GM12878 (cell line): Measurements from ENCODE around the gene ABHD17A. TPM values are rescaled to one million over a fixed set of nuclear protein-coding genes. Genes with fewer than 3 reads are reported as not detected.

ENCODE experiments used
- ATAC-seq: fragments of 200-7000 bp; cut with Tn5 transposase; 3 replicates; pipeline ENCODE4 v1.9.1; 2020; ENCODE audit warnings: mild to moderate bottlenecking, moderate library complexity
- BruUV-seq: library from RNA; stranded (reverse); fragments of 400-500 nt; replicated peaks from 2 replicates; lab custom pipeline; 2021; lab: Mats Ljungman, UMichigan
- CTCF ChIA-PET: fragments of 300-600 bp; sonication (Branson Sonifier 250); formaldehyde crosslinking; extraction: SDS; loops from one replicate; lab custom pipeline; 2021; ENCODE audit warnings: inconsistent platforms; lab: Yijun Ruan, JAX
- POLR2A ChIA-PET: fragments of 350-600 bp; formaldehyde crosslinking; extraction: SDS; loops from one replicate; lab custom pipeline; 2021; ENCODE audit warnings: inconsistent platforms; lab: Charles Lee
- RAD21 ChIA-PET: fragments of 300-600 bp; sonication (Branson Sonifier 250); formaldehyde crosslinking; loops from one replicate; lab custom pipeline; 2023; ENCODE audit warnings: antibody characterized with exemption; ENCODE audit not compliant: unreplicated experiment; lab: Charles Lee
- SMC1A ChIA-PET: fragments of 300-600 bp; sonication (Branson Sonifier 250); formaldehyde crosslinking; loops from one replicate; lab custom pipeline; 2023; ENCODE audit not compliant: unreplicated experiment, uncharacterized antibody; lab: Charles Lee
- DNase-seq: peaks from one replicate; pipeline ENCODE4 v3.0.0-alpha.2; 2011; ENCODE audit warnings: low read depth, low spot score
- FAIRE-seq: peaks from 3 replicates; lab custom pipeline; 2011; peaks lifted over from hg19 to GRCh38; lab: Jason Lieb, UNC
- H2AFZ ChIP-seq: 2 replicates; pipeline ENCODE4 v1.6.0; 2011; ENCODE audit warnings: low read depth, low read length, control low read depth; ENCODE audit not compliant: control insufficient read depth
- H3K27ac ChIP-seq: 2 replicates; pipeline ENCODE4 v1.5.1; 2011; ENCODE audit warnings: control low read depth; ENCODE audit not compliant: control insufficient read depth, insufficient read depth
- H3K27me3 ChIP-seq, 2 experiments: replicated peaks in 1 of 2; 2 replicates each; pipeline versions ENCODE4 v1.6.0 to v1.6.1; 2011; ENCODE audit warnings: low read length in 1 of 2; ENCODE audit not compliant: control insufficient read depth in 2 of 2, insufficient read depth in 2 of 2
- H3K36me3 ChIP-seq, 2 experiments: 2 replicates each; pipeline ENCODE4 v1.5.1; 2011; ENCODE audit warnings: low read length in 1 of 2; ENCODE audit not compliant: control insufficient read depth in 2 of 2, insufficient read depth in 2 of 2
- H3K4me1 ChIP-seq: 2 replicates; pipeline ENCODE4 v1.6.1; 2011; ENCODE audit warnings: mild to moderate bottlenecking, low read length, moderate library complexity, mixed read lengths; ENCODE audit not compliant: control insufficient read depth, insufficient read depth
- H3K4me2 ChIP-seq: 2 replicates; pipeline ENCODE4 v1.6.0; 2011; ENCODE audit warnings: control low read depth; ENCODE audit not compliant: control insufficient read depth, insufficient read depth
- H3K4me3 ChIP-seq: fragments of 200-600 bp; sonication (generic); 2 replicates; pipeline ENCODE4 v1.5.1; 2016
- H3K79me2 ChIP-seq: 2 replicates; pipeline ENCODE4 v1.6.0; 2011; ENCODE audit warnings: low read length; ENCODE audit not compliant: control insufficient read depth, insufficient read depth
- H3K9ac ChIP-seq: 2 replicates; pipeline ENCODE4 v1.8.0; 2011; ENCODE audit warnings: low read length, control low read depth, mixed read lengths; ENCODE audit not compliant: control insufficient read depth, insufficient read depth
- H3K9me3 ChIP-seq: replicated peaks from 3 replicates; pipeline ENCODE4 v1.5.1; 2011; ENCODE audit warnings: mild to moderate bottlenecking, low read length; ENCODE audit not compliant: control insufficient read depth, insufficient read depth
- H4K20me1 ChIP-seq: 2 replicates; pipeline ENCODE4 v1.6.0; 2011; ENCODE audit not compliant: control insufficient read depth, insufficient read depth
- ATF7 ChIP-seq: fragments of 450-650 bp; IDR thresholded peaks from 2 replicates; pipeline ENCODE4 v1.6.1; 2016; ENCODE audit warnings: low read depth, mild to moderate bottlenecking
- BRCA1 ChIP-seq: IDR thresholded peaks from 2 replicates; pipeline ENCODE4 v1.6.1; 2011; ENCODE audit warnings: low read depth, low read length, improper control_type of control experiment
- CREM ChIP-seq: IDR thresholded peaks from 2 replicates; pipeline ENCODE4 v1.6.1; 2014; ENCODE audit warnings: antibody characterized with exemption, low read depth
- EED ChIP-seq: sonication (generic); IDR thresholded peaks from 2 replicates; pipeline ENCODE4 v1.6.1; 2016; ENCODE audit warnings: antibody characterized with exemption, low read depth
- FOXM1 ChIP-seq: IDR thresholded peaks from 2 replicates; pipeline ENCODE4 v1.6.1; 2012; ENCODE audit warnings: low read depth, mild to moderate bottlenecking, inconsistent platforms, low read length, moderate library complexity
- HDAC6 ChIP-seq: fragments of 200-600 bp; sonication (generic); IDR thresholded peaks from one replicate; pipeline ENCODE4 v1.8.0; 2017; ENCODE audit warnings: antibody characterized with exemption; ENCODE audit not compliant: unreplicated experiment
- JUNB ChIP-seq: IDR thresholded peaks from 2 replicates; pipeline ENCODE4 v1.6.1; 2016; ENCODE audit warnings: antibody characterized with exemption, mild to moderate bottlenecking
- MXI1 ChIP-seq: fragments of 150-350 bp; IDR thresholded peaks from 2 replicates; pipeline ENCODE4 v1.6.1; 2011; ENCODE audit warnings: low read depth, mild to moderate bottlenecking, inconsistent platforms, low read length, improper control_type of control experiment
- NFYB ChIP-seq: IDR thresholded peaks from 2 replicates; pipeline ENCODE4 v1.6.1; 2011; ENCODE audit warnings: low read depth, mild to moderate bottlenecking, low read length, improper control_type of control experiment, moderate library complexity; ENCODE audit not compliant: insufficient read depth
- NR2F1 ChIP-seq: fragments of 450-650 bp; conservative IDR thresholded peaks from 2 replicates; pipeline ENCODE4 v1.6.1; 2017; ENCODE audit warnings: mild to moderate bottlenecking
- NRF1 ChIP-seq: conservative IDR thresholded peaks from 2 replicates; pipeline ENCODE4 v1.6.1; 2011; ENCODE audit warnings: mild to moderate bottlenecking, low read depth, low read length, improper control_type of control experiment
- PAX5 ChIP-seq: IDR thresholded peaks from 2 replicates; pipeline ENCODE4 v1.6.1; 2011; ENCODE audit warnings: low read depth, low read length, borderline replicate concordance
- TBL1XR1 ChIP-seq: IDR thresholded peaks from 2 replicates; pipeline ENCODE4 v1.6.1; 2012; ENCODE audit warnings: low read depth, low read length, improper control_type of control experiment
- YY1 ChIP-seq: IDR thresholded peaks from 2 replicates; pipeline ENCODE4 v1.6.1; 2011; ENCODE audit warnings: low read depth, mild to moderate bottlenecking, low read length
- ZNF384 ChIP-seq: IDR thresholded peaks from 2 replicates; pipeline ENCODE4 v1.6.1; 2012; ENCODE audit warnings: low read depth, mild to moderate bottlenecking, low read length, improper control_type of control experiment, borderline replicate concordance
- WGBS: methylation state at CpG from one replicate; pipeline ENCODE4 v1.1.6; 2016; ENCODE audit warnings: low lambda C conversion rate; ENCODE audit not compliant: insufficient replicate concordance, insufficient coverage; ENCODE audit errors: missing lambda C conversion rate; 5-methylcytosine and 5-hydroxymethylcytosine counted together
- in situ Hi-C: fragments of 300-500 bp; cut with MboI; formaldehyde crosslinking; loops from 9 replicates; pipeline ENCODE4 v1.14.3; 2018; ENCODE audit warnings: mixed read lengths
- intact Hi-C: fragments of 100-400 bp; cut with micrococcal nuclease; formaldehyde crosslinking; loops from one replicate; pipeline ENCODE4 v1.14.2; 2022; ENCODE audit not compliant: unreplicated experiment
- polyA plus RNA-seq, 11 experiments: library from polyadenylated mRNA; depleted of rRNA in 4 of 11; unstranded in 6 of 11; stranded (reverse) in 5 of 11; fragments of >200 nt; fragmentation: Nextera tagmentation in 4 of 11; fragmentation: Illumina TruSeq in 1 of 11; extraction: Ambion mirVana in 4 of 11; extraction: Trizol in 1 of 11; gene quantifications; 1 replicate in 1 of 11; 2 replicates in 10 of 11; pipeline versions ENCODE4 v1.2.1 to v1.2.3, GENCODE V29; 2011 to 2016; ENCODE audit warnings: inconsistent platforms in 2 of 11, missing spikeins in 2 of 11, low read depth in 1 of 11
- total RNA-seq, 4 experiments: library from RNA; depleted of rRNA in 3 of 4; stranded (reverse); fragments of >200 nt in 3 of 4; fragmentation: Illumina TruSeq in 1 of 4; extraction: Trizol in 1 of 4; gene quantifications; 2 replicates each; pipeline versions ENCODE4 v1.2.1 to v1.2.3, GENCODE V29; 2013 to 2021
- TF ChIP-seq, protein P1 (sequence below): fragments of 450-650 bp; IDR thresholded peaks from 2 replicates; pipeline ENCODE4 v1.6.1; 2017; ENCODE audit warnings: mild to moderate bottlenecking, moderate library complexity
- TF ChIP-seq, protein P2 (sequence below): IDR thresholded peaks from 2 replicates; pipeline ENCODE4 v1.6.1; 2012; ENCODE audit warnings: mild to moderate bottlenecking, low read depth, low read length

The ABHD17A gene
- total and polyA plus RNA-seq, 10 of the 15 experiments (the other 5 are each of a cell fraction or from before 2014, with no cell fraction given), result 0.13 to 126 (median 28.8) TPM; not detected in 1

DNA sequence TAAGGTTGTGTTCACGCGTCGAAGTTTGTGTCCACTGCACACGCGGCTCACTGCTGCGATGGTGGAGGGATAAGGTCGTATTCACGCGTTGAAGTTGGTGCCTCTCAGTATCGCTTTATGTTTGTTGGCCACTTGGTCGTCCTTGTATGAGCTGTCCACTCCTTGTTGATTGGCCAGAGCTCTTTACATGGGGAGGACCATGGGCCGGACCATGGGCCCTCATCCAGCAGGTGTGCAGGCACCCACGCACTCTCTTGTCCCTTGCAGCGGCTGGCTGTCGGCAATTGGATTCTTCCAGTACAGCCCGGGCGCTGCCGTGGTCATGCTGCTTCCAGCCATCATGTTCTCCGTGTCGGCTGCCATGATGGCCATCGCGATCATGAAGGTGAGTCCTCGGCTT, 37.5 kb upstream of the ABHD17A start (continued):
- TF ChIP-seq, protein P1, sequence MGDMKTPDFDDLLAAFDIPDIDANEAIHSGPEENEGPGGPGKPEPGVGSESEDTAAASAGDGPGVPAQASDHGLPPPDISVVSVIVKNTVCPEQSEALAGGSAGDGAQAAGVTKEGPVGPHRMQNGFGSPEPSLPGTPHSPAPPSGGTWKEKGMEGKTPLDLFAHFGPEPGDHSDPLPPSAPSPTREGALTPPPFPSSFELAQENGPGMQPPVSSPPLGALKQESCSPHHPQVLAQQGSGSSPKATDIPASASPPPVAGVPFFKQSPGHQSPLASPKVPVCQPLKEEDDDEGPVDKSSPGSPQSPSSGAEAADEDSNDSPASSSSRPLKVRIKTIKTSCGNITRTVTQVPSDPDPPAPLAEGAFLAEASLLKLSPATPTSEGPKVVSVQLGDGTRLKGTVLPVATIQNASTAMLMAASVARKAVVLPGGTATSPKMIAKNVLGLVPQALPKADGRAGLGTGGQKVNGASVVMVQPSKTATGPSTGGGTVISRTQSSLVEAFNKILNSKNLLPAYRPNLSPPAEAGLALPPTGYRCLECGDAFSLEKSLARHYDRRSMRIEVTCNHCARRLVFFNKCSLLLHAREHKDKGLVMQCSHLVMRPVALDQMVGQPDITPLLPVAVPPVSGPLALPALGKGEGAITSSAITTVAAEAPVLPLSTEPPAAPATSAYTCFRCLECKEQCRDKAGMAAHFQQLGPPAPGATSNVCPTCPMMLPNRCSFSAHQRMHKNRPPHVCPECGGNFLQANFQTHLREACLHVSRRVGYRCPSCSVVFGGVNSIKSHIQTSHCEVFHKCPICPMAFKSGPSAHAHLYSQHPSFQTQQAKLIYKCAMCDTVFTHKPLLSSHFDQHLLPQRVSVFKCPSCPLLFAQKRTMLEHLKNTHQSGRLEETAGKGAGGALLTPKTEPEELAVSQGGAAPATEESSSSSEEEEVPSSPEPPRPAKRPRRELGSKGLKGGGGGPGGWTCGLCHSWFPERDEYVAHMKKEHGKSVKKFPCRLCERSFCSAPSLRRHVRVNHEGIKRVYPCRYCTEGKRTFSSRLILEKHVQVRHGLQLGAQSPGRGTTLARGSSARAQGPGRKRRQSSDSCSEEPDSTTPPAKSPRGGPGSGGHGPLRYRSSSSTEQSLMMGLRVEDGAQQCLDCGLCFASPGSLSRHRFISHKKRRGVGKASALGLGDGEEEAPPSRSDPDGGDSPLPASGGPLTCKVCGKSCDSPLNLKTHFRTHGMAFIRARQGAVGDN, result no peak
- no peak for TF ChIP-seq NR2F1

DNA sequence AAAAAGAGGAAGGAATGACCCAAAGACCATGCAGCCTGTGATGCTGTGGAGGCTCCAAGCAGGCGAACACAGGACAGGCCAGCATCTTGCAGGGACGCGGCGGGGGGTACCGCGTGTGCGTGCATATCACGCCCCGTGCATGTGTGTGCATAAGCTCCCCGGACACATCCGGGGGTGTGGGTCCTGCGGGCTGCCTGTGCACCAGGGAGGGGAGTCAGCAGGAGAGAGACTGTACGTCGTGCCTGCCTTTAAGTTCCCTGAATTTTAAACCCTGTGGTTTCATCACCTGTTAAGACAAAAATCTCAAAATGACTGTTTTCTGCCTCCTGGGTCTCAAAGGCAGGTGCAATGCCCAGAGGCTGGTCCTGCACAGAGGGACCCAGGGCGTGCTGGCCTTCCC, 36.5 kb upstream of the ABHD17A start:
- ATAC-seq, result peak; percentile 34; the same call in 2 of the 3 replicates
- RAD21 ChIA-PET, result no interaction called here
- POLR2A ChIA-PET, result no interaction called here
- FAIRE-seq, result no peak
- Histone ChIP-seq H4K20me1 (no peaks in the 10 kb centered on the region), H3K4me1 (peaks cover 23% of the 10 kb centered on the region), H3K36me3 (peaks cover 5 to 11% of the 10 kb centered on the region in 2 experiments; a peak in 3 of 4 replicates), H3K9ac (no peak overlapping the region), H3K27me3 (no peaks in the 10 kb centered on the region), H3K9me3 (no peaks in the 10 kb centered on the region), H3K4me2 (no peak overlapping the region), H2AFZ (no peak overlapping the region), H3K79me2 (no peaks in the 10 kb centered on the region), H3K27ac (no peak overlapping the region), H3K4me3 (no peak overlapping the region)
- no TSS peak for BruUV-seq
- intact Hi-C loops (no loop called here), in situ Hi-C loops (no loop called here)
- SMC1A ChIA-PET, result no interaction called here
- CTCF ChIA-PET, result no interaction called here
- WGBS, result 71% methylated on average over 14 of the region's 15 CpGs
- DNase-seq, result no peak
- no peak for TF ChIP-seq TBL1XR1
- TF ChIP-seq, protein P2, sequence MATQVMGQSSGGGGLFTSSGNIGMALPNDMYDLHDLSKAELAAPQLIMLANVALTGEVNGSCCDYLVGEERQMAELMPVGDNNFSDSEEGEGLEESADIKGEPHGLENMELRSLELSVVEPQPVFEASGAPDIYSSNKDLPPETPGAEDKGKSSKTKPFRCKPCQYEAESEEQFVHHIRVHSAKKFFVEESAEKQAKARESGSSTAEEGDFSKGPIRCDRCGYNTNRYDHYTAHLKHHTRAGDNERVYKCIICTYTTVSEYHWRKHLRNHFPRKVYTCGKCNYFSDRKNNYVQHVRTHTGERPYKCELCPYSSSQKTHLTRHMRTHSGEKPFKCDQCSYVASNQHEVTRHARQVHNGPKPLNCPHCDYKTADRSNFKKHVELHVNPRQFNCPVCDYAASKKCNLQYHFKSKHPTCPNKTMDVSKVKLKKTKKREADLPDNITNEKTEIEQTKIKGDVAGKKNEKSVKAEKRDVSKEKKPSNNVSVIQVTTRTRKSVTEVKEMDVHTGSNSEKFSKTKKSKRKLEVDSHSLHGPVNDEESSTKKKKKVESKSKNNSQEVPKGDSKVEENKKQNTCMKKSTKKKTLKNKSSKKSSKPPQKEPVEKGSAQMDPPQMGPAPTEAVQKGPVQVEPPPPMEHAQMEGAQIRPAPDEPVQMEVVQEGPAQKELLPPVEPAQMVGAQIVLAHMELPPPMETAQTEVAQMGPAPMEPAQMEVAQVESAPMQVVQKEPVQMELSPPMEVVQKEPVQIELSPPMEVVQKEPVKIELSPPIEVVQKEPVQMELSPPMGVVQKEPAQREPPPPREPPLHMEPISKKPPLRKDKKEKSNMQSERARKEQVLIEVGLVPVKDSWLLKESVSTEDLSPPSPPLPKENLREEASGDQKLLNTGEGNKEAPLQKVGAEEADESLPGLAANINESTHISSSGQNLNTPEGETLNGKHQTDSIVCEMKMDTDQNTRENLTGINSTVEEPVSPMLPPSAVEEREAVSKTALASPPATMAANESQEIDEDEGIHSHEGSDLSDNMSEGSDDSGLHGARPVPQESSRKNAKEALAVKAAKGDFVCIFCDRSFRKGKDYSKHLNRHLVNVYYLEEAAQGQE, result no peak
- TF ChIP-seq NRF1, result no peak
- peak; percentile 48; the same call in 1 of the 2 replicates for TF ChIP-seq EED
- no peak for TF ChIP-seq ZNF384
- TF ChIP-seq JUNB, result peak; percentile 28; the same call in 1 of the 2 replicates
- TF ChIP-seq HDAC6, result no peak
- TF ChIP-seq YY1, result no peak
- no peak for TF ChIP-seq ATF7
- no peak for TF ChIP-seq PAX5
- no peak for TF ChIP-seq CREM
- TF ChIP-seq BRCA1, result no peak
- TF ChIP-seq FOXM1, result no peak
- TF ChIP-seq MXI1, result no peak
- no peak for TF ChIP-seq NFYB
